KBM-7 (cell line): Measurements from ENCODE around the gene EFHB.
"Not testable (repeated sequence)": the region's sequence is repeated elsewhere in the genome, so short reads cannot be mapped to it uniquely, and the experiment has no call there.

ENCODE experiments used
- DNase-seq: peaks from one replicate; pipeline ENCODE4 v3.0.0-alpha.2; 2015
- in situ Hi-C: fragments of 300-500 bp; cut with MboI; formaldehyde crosslinking; loops from 2 replicates; pipeline ENCODE4 v1.14.3; 2020; ENCODE audit warnings: low sequenced_read_pairs, low pct_unique_long_range_greater_than_20kb, mixed read lengths

Gene EFHB

GRCh38 chr3:19934098-19934566 is at the start of gene EFHB:
Gene EFHB, minus strand, starts transcription at chr3:19934217. Its CDS starts 199 bp downstream, at chr3:19934018.
- in situ Hi-C loops = no loop called here
- DNase-seq = no peak

GRCh38 chr3:19972054-19972453 is 38.0 kb upstream of the EFHB start:
- in situ Hi-C loops = no loop called here

GRCh38 chr3:19970327-19970726 is 36.3 kb upstream of the EFHB start:
- in situ Hi-C loops = no loop called here
- no peak for DNase-seq

More at GRCh38 chr3:19972054-19972453, 38.0 kb upstream of the EFHB start:
- DNase-seq = no peak

GRCh38 chr3:19967812-19968211 is 33.8 kb upstream of the EFHB start:
- in situ Hi-C loops = no loop called here
- DNase-seq = no peak

- no peak for DNase-seq
- in situ Hi-C loops = no loop called here
Measured at GRCh38 chr3:19967208-19967607, 33.2 kb upstream of the EFHB start.

GRCh38 chr3:19961960-19962359 is 27.9 kb upstream of the EFHB start:
- in situ Hi-C loops = no loop called here
- DNase-seq = no peak

GRCh38 chr3:19960696-19961095 is 26.7 kb upstream of the EFHB start:
- in situ Hi-C loops = no loop called here
- no peak for DNase-seq

GRCh38 chr3:19959505-19959904 is 25.5 kb upstream of the EFHB start:
- in situ Hi-C loops = no loop called here
- no peak for DNase-seq

GRCh38 chr3:19957354-19957753 is 23.3 kb upstream of the EFHB start:
- DNase-seq, in situ Hi-C loops: not testable (repeated sequence)

GRCh38 chr3:19954676-19955075 is 20.7 kb upstream of the EFHB start:
- in situ Hi-C loops = no loop called here
- no peak for DNase-seq

GRCh38 chr3:19950316-19950715 is 16.3 kb upstream of the EFHB start:
- no peak for DNase-seq
- in situ Hi-C loops = no loop called here

- in situ Hi-C loops = no loop called here
- DNase-seq = no peak
Measured at GRCh38 chr3:19948226-19948591, 14.2 kb upstream of the EFHB start.

GRCh38 chr3:19947549-19948225 is 13.7 kb upstream of the EFHB start:
- in situ Hi-C loops = no loop called here
- peak; percentile 63 for DNase-seq

GRCh38 chr3:19946832-19947548 is 13.0 kb upstream of the EFHB start, which contains the start of gene RAB5A:
Gene RAB5A, plus strand, starts transcription at chr3:19947097. Its CDS starts 3,802 bp downstream, at chr3:19950899.
- DNase-seq = peak; percentile 100
- in situ Hi-C loops = no loop called here

GRCh38 chr3:19945969-19946831 is 12.2 kb upstream of the EFHB start:
- in situ Hi-C loops = no loop called here
- DNase-seq = peak; percentile 3

GRCh38 chr3:19945534-19945933 is 11.5 kb upstream of the EFHB start:
- in situ Hi-C loops = no loop called here
- DNase-seq = no peak

- no peak for DNase-seq
- in situ Hi-C loops = no loop called here
Measured at GRCh38 chr3:19940643-19941042, 6.6 kb upstream of the EFHB start.

- in situ Hi-C loops = no loop called here
- no peak for DNase-seq
Measured at GRCh38 chr3:19938295-19938627, 4.2 kb upstream of the EFHB start.

GRCh38 chr3:19937459-19938294 is 3.7 kb upstream of the EFHB start:
- DNase-seq = peak; percentile 6
- in situ Hi-C loops = no loop called here
